Left renal pelvis (tissue), 4 donors: ENCODE results near the gene ZFP92. TPM values are rescaled to one million over a fixed set of nuclear protein-coding genes. Genes with fewer than 3 reads are reported as not detected.

Experiments used
- DNase-seq, 4 donors: peaks; one replicate each; pipeline ENCODE4 v3.0.0-alpha.2; 2013; ENCODE audit warnings: low read depth in 4 of 4, low spot score in 3 of 4
- polyA plus RNA-seq, 4 donors: library from polyadenylated mRNA; unstranded; fragments of 120-200 nt; gene quantifications; one replicate each; pipeline ENCODE4 v1.2.1, GENCODE V29; 2013; ENCODE audit not compliant: insufficient read length in 4 of 4

The ZFP92 gene
- polyA plus RNA-seq, 4 donors = 0.31 to 1.2 (median 0.90) TPM

DNA sequence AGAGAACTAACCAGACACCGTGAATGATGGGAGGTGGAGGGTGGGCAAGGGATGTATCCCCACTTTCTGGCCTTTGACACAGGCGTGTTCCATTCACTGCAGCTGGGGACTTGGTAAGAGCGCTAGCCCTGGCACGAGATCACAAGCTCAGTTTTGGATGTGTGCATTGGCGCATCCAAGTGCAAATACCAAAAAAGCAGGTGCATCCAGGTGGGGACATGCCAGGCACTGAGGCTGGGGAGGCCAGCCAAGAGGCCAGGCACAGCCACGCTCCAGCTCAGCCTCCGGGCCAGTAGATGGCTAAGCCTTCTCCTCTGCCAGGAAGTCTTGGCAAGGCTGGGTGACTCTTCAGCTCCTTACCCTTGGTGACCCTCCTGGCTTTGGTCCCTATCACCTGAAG is 4.4 kb upstream of the ZFP92 start:
- no peak for DNase-seq

GRCh38 chrX:153407736-153408135 is 3.5 kb upstream of the ZFP92 start:
- DNase-seq = no peak

DNA sequence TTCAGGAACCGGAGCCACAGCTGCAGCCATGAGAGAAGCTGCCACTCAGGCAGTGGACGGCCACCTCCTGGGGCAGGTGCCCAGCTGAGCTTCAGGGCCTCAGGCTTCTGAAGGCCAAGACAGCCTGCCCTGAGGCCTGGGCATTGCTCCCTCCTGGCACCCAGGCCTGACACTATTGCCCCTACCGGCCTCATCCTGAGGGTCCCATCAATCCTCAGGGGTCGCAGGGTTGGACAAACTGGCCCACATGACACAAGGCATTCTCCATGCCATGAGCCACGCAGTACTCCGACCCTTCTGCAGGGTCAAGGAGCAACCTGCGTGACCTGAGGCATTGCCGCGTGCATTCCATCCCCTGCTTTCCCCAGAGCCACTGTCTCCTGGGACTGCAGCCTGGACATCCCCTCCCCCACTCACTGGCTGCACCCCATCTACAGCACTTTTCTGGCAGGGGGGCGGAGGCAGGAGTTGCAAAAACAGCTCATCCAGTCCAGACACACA is 3.0 kb upstream of the ZFP92 start:
- no peak for DNase-seq

DNA sequence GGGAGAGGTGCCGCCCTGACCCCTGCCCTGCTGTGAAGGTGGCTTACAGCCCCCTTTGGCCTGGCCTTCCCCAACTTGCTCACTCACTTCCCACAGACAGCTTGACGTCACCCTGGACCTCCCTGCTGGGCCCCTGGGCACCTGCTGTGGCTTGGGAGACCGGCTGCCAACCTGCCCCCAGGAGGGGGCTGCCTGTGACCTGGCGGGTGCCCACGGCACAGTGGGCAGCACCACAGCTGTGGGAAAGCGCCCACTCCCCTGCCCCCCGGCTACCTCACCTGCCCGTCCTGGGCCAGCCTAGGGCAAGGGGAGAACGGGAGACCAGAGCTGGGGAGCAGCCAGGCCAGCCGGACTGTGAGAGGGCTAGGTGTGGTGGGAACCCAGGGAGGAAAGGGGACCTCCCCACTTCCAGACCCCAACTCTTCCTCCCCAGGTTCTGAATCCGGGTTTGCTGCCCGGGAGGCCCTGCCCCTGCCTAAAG is 2.4 kb upstream of the ZFP92 start:
- DNase-seq = no peak

DNA sequence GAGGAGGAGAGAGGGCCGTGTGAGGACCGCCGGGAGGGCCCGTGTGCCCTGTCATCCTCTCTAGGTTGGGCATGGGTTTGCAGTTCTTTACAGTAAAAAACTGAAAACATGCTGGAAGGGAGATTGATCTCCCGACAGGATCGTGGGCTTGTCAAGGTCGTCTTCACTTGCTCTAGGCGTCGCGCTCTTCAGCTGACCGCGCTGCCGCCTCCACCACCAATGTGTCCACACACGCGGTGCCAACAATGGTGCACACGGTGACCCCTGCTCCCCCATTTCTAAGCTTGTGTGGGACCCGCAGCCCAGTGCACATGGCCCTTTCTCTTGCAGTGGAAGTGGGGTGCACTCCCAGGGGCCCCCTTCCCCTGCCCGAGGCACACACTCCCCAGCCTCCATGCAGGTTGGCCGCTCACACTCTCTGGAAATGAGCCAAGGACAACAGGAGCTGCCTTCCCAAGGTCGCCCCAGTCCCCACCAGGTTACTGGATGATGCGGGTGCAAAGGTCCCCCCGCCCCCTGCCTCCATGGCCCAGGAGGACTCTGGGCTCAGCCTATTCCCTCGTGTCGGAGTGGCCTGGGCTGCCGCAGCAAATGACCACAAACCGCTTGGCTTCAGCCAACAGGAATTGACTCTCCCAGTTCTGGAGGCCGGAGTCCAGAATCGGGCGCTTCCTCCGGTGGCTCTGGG is 1.7 kb upstream of the ZFP92 start:
- DNase-seq = no peak

DNA sequence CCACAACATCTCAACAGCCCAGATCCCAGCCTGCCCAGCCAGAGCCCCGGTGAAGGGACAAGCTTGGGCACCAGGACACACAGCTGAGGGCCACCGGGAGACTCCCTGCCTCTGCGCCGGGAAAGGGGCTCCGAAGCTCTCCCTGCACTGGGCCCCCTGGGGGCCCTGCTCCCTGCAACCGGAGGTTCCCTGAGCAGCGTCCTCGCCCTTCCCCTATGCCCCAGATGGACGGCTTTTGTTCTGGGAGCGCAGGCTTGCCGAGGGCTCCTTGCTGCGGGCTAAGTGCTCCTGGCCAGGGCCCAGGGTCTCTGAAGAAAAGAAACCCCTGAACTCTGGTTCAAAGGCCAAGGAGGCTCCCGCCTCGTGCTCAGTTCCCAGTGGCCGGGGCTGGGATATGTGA is 899 bp upstream of the ZFP92 start:
- DNase-seq = no peak

GRCh38 chrX:153410888-153411254 is 401 bp upstream of the ZFP92 start:
- no peak for DNase-seq

GRCh38 chrX:153411988-153412574 is 809 bp downstream of the ZFP92 start:
- no peak for DNase-seq

- no peak for DNase-seq
Observed at GRCh38 chrX:153412746-153413720, 1.8 kb downstream of the ZFP92 start.

- no peak for DNase-seq
Observed at GRCh38 chrX:153413731-153414130, 2.5 kb downstream of the ZFP92 start.

DNA sequence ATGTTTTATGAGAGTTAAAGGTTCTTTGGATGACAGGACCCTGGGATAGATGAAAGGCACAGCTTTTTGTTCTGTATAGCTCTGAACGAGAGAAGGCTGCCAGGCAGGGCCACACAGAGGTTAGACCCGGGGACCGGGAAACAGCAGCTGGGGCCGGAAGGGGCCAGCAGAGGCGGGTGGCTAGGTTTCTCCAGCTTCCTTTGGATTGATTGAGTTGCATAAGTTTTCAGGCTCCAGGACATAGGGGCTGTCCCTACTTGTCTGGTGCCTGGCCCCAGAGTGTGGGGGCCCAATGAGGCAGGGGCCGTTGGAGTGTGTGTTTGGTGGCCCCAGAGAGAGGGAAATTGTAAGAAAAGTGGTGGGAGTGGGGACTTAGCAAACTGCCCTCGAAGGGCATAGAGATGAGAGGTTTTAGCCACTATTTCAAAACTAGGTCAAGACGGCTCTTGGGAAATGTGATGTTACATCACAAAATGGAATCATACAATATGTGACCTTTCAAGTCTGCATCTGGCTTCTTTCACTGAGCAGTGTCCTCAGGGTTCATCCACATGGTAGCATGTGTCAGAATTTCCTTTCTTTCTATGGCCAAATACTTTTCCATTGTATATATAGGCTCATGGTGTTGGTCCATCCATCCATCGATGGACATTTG is 3.7 kb downstream of the ZFP92 start:
- DNase-seq = no peak

- DNase-seq = no peak
Observed at GRCh38 chrX:153416781-153417450, 5.6 kb downstream of the ZFP92 start.

DNA sequence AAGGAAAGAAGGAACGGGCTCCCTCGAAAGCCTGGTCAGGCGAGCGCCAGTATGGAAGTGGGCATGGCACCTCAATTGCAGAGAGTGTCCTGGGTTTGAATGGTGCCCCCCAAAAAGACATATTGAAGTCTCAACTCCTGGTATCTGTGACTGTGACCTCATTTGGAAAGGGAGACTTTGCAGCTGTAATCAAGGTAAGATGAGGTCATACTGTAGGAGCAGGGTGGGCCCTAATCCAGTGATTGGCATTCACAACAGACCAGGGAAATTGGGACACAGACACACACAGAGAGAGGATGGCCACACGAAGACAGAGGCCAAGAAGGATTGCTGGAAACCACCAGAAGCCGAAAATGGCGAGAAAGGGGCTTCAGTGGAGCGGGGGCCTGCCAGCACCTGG is 6.4 kb downstream of the ZFP92 start:
- no peak for DNase-seq

GRCh38 chrX:153420851-153421599 is 9.8 kb downstream of the ZFP92 start:
- DNase-seq = no peak

DNA sequence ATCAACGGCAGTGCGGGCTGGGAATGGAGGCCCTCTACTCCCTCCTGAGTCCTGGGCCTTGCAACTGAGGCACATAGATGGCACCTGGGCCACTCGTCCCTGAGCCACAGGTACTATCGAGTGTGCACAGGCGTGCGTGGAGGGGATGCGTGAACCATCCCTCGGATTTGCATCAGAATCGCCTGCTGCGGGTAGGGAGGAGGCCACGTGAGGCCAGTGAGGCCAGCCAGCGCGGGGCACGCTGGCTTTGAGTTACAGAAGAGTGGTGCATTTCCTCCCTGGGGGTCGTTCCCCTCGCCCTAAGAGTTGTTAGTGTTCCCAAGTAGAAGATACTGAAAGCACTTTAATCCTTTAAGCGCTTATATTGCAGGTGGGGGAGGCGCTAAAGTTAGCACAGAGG is 10.6 kb downstream of the ZFP92 start:
- no peak for DNase-seq

- DNase-seq = no peak
Observed at GRCh38 chrX:153423652-153424051, 12.4 kb downstream of the ZFP92 start.

DNA sequence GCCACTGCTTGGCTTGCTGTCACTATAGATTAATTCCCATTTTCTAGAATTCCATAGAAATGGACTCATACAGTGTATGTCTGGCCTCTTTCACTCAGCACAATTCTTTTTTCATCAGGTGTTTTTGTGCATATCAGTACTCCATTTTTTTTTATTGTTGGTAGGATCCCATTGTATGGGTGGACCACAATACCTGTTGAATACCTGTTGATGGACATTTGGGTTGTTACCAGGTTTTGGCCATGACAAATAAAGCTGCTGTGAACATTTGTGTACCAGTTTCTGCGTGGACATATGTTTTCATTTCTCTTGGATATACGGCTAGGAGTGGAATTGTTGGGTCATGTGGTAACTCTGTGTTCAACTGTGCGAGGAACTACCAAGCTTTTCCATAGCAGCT is 14.9 kb downstream of the ZFP92 start:
- no peak for DNase-seq

- no peak for DNase-seq
Observed at GRCh38 chrX:153430796-153431195, 19.5 kb downstream of the ZFP92 start.

DNA sequence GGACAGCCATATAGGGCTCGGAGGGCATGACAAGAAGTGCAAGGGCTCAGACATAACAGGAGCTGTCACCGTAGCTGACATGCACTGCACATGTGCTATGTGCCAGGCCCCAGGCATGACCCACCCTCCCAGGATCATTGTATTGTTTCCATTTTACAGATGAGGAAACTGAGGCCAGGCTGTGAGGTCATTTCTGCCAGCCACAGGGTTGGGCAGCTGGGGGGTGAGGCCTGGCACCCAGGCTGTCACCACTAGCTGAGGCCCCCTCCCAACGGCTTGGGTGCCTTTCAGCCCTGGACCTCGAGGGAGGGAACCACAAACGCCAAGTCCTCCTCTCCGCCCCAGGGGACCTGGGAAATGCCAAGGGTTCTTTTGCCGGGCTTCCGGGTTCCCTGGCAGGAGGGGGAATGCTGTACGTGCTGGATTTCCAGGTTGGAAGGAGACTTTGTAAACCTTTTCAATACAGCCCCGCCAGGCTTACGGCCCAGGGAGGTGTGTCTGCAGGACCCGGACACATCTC is 21.9 kb downstream of the ZFP92 start:
- no peak for DNase-seq
